ENCODE data around the gene ANXA4.

DNA sequence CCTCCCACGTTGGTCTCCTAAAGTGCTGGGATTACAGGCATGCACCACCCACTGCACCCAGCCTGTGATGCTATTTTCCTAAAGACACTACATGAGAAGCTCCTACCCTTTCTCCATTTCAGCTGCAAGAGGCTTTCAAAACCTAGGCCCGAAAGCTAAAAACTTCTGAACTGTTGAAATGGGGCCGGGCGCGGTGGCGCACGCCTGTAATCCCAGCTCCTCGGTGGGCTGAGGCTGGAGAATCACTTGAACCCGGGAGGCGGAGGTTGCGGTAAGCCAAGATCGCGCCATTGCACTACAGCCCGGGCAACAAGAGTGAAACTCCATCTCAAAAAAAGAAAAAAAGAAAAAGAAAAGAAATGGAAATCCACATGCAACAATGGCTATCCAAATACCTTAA is 18.1 kb upstream of the ANXA4 start:
- TF ChIP-seq EZH2 (IDR thresholded peaks at IDR 0.05) (no peak), EZH2phosphoT487 (IDR thresholded peaks at IDR 0.05) (no peak)
- TF ChIP-seq, protein P1, sequence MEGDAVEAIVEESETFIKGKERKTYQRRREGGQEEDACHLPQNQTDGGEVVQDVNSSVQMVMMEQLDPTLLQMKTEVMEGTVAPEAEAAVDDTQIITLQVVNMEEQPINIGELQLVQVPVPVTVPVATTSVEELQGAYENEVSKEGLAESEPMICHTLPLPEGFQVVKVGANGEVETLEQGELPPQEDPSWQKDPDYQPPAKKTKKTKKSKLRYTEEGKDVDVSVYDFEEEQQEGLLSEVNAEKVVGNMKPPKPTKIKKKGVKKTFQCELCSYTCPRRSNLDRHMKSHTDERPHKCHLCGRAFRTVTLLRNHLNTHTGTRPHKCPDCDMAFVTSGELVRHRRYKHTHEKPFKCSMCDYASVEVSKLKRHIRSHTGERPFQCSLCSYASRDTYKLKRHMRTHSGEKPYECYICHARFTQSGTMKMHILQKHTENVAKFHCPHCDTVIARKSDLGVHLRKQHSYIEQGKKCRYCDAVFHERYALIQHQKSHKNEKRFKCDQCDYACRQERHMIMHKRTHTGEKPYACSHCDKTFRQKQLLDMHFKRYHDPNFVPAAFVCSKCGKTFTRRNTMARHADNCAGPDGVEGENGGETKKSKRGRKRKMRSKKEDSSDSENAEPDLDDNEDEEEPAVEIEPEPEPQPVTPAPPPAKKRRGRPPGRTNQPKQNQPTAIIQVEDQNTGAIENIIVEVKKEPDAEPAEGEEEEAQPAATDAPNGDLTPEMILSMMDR (IDR thresholded peaks at IDR 0.05), result no peak
